MM.1S (cell line): ENCODE measurements around the gene DDO.
A peak's percentile ranks its signal among the peaks of the same experiment; 100 is the strongest.

ENCODE experiments used
- DNase-seq: peaks from one replicate; pipeline ENCODE4 v3.0.0-alpha.2; 2015
- H2AFZ ChIP-seq: fragments of 300-600 bp; sonication (generic); 2 replicates; pipeline ENCODE4 v1.6.0; 2016; ENCODE audit warnings: antibody characterized with exemption, low read length
- H3F3A ChIP-seq: fragments of 300-600 bp; sonication (generic); 2 replicates; pipeline ENCODE4 v1.6.1; 2016; ENCODE audit warnings: mild to moderate bottlenecking, antibody characterized with exemption, low read length, moderate library complexity, mixed read lengths; ENCODE audit not compliant: insufficient read depth
- H3K27ac ChIP-seq: fragments of 300-600 bp; sonication (generic); 2 replicates; pipeline ENCODE4 v1.5.1; 2016; ENCODE audit warnings: mild to moderate bottlenecking, low read length
- H3K27me3 ChIP-seq: fragments of 300-600 bp; sonication (generic); replicated peaks from 2 replicates; pipeline ENCODE4 v1.6.0; 2016; ENCODE audit warnings: low read length; ENCODE audit not compliant: insufficient read depth
- H3K36me3 ChIP-seq: fragments of 300-600 bp; sonication (generic); replicated peaks from 2 replicates; pipeline ENCODE4 v1.6.1; 2016; ENCODE audit warnings: mild to moderate bottlenecking, low read length, mixed read lengths; ENCODE audit not compliant: insufficient read depth
- H3K4me1 ChIP-seq: fragments of 300-600 bp; sonication (generic); 2 replicates; pipeline ENCODE4 v1.6.1; 2016; ENCODE audit warnings: low read length, mixed read lengths
- H3K4me2 ChIP-seq: fragments of 300-600 bp; sonication (generic); 2 replicates; pipeline ENCODE4 v1.6.0; 2016; ENCODE audit warnings: low read depth, low read length
- H3K4me3 ChIP-seq: fragments of 300-600 bp; sonication (generic); 2 replicates; pipeline ENCODE4 v1.5.1; 2016; ENCODE audit warnings: low read length, mixed read lengths
- H3K79me2 ChIP-seq: fragments of 300-600 bp; sonication (generic); 2 replicates; pipeline ENCODE4 v1.6.1; 2016; ENCODE audit warnings: mixed run types, low read length, mixed read lengths
- H3K9ac ChIP-seq: fragments of 300-600 bp; sonication (generic); 2 replicates; pipeline ENCODE4 v1.6.1; 2016; ENCODE audit warnings: low read length, mixed read lengths
- H3K9me2 ChIP-seq: fragments of 300-600 bp; sonication (generic); replicated peaks from 2 replicates; pipeline ENCODE4 v1.6.1; 2016; ENCODE audit warnings: mild to moderate bottlenecking, low read length, mixed read lengths; ENCODE audit not compliant: insufficient read depth
- H3K9me3 ChIP-seq: fragments of 300-600 bp; sonication (generic); replicated peaks from 2 replicates; pipeline ENCODE4 v1.6.1; 2016; ENCODE audit warnings: mild to moderate bottlenecking, low read length, mixed read lengths; ENCODE audit not compliant: insufficient read depth
- H4K20me1 ChIP-seq: fragments of 300-600 bp; sonication (generic); 2 replicates; pipeline ENCODE4 v1.6.1; 2016; ENCODE audit warnings: mild to moderate bottlenecking, low read length, moderate library complexity, mixed read lengths; ENCODE audit not compliant: insufficient read depth
- CTCF ChIP-seq: fragments of 300-600 bp; sonication (generic); IDR thresholded peaks from 2 replicates; pipeline ENCODE4 v1.5.1; 2016; ENCODE audit warnings: antibody characterized with exemption, low read length, mixed read lengths
- EZH2 ChIP-seq: fragments of 300-600 bp; sonication (generic); optimal IDR thresholded peaks from 2 replicates; pipeline ENCODE3; 2017; ENCODE audit warnings: low read depth, mild to moderate bottlenecking, antibody characterized with exemption, low read length, mixed read lengths
- EZH2phosphoT487 ChIP-seq: fragments of 300-600 bp; sonication (generic); IDR thresholded peaks from 2 replicates; pipeline ENCODE4 v1.6.1; 2018; ENCODE audit warnings: antibody characterized with exemption, low read length

DDO gene

DNA sequence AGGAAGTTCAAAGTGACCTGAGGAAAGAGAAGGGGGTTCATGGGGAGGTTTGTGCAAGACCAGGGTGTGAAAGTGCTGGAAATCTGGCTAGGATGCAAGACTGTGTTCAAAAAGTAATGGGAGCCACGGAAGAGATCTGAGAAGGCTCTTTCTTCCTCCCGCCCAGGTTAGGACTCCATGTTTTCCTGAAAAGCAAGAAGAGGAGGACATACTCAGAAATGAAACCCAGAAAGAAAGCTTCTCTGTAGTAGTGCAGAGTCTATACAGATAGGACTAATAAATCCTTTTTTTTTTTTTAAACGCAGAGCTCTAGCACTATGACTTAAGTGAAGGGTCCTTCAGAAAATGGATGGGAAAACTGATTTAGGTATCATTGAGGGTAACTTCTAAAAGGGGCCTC, 3.2 kb upstream of the DDO start:
- no peaks in the 10 kb centered on the region for H3K79me2 ChIP-seq
- no peaks in the 10 kb centered on the region for H3K9me3 ChIP-seq
- no peaks in the 10 kb centered on the region for H3F3A ChIP-seq
- H3K9ac ChIP-seq, result no peak overlapping the region
- TF ChIP-seq EZH2phosphoT487 (no peak), EZH2 (no peak), CTCF (no peak)
- no peak overlapping the region for H2AFZ ChIP-seq
- no peak overlapping the region for H3K27ac ChIP-seq
- H3K27me3 ChIP-seq, result no peaks in the 10 kb centered on the region
- H3K9me2 ChIP-seq, result no peaks in the 10 kb centered on the region
- no peaks in the 10 kb centered on the region for H3K4me1 ChIP-seq
- H3K36me3 ChIP-seq, result no peaks in the 10 kb centered on the region
- no peak overlapping the region for H3K4me3 ChIP-seq
- DNase-seq, result no peak
- no peak overlapping the region for H3K4me2 ChIP-seq
- no peaks in the 10 kb centered on the region for H4K20me1 ChIP-seq

- H3K9ac ChIP-seq, result no peak overlapping the region
- TF ChIP-seq CTCF (no peak), EZH2 (no peak)
- no peaks in the 10 kb centered on the region for H3K27me3 ChIP-seq
- peak overlapping the region; percentile 75; the same call in 1 of the 2 replicates for H3K4me2 ChIP-seq
- H4K20me1 ChIP-seq, result no peaks in the 10 kb centered on the region
- H3K79me2 ChIP-seq, result no peaks in the 10 kb centered on the region
- H3K4me3 ChIP-seq, result no peak overlapping the region
- no peak for DNase-seq
- H2AFZ ChIP-seq, result peak overlapping the region; percentile 72
- H3K9me2 ChIP-seq, result no peaks in the 10 kb centered on the region
- H3F3A ChIP-seq, result no peaks in the 10 kb centered on the region
- no peaks in the 10 kb centered on the region for H3K9me3 ChIP-seq
- H3K36me3 ChIP-seq, result no peaks in the 10 kb centered on the region
- no peaks in the 10 kb centered on the region for H3K4me1 ChIP-seq
- H3K27ac ChIP-seq, result no peak overlapping the region
These were observed 706 bp downstream of the DDO start for GRCh38 chr6:110414669-110415068.

GRCh38 chr6:110412360-110412759, 3.0 kb downstream of the DDO start:
- no peaks in the 10 kb centered on the region for H3K79me2 ChIP-seq
- no peaks in the 10 kb centered on the region for H3K36me3 ChIP-seq
- H4K20me1 ChIP-seq, result no peaks in the 10 kb centered on the region
- no peaks in the 10 kb centered on the region for H3K4me1 ChIP-seq
- H2AFZ ChIP-seq, result no peak overlapping the region
- TF ChIP-seq CTCF (no peak), EZH2phosphoT487 (no peak), EZH2 (no peak)
- no peaks in the 10 kb centered on the region for H3K9me2 ChIP-seq
- no peak overlapping the region for H3K9ac ChIP-seq
- H3K9me3 ChIP-seq, result no peaks in the 10 kb centered on the region
- H3K27me3 ChIP-seq, result no peaks in the 10 kb centered on the region
- no peak overlapping the region for H3K4me3 ChIP-seq
- H3K27ac ChIP-seq, result no peak overlapping the region
- H3K4me2 ChIP-seq, result no peak overlapping the region
- DNase-seq, result no peak
- no peaks in the 10 kb centered on the region for H3F3A ChIP-seq

DNA sequence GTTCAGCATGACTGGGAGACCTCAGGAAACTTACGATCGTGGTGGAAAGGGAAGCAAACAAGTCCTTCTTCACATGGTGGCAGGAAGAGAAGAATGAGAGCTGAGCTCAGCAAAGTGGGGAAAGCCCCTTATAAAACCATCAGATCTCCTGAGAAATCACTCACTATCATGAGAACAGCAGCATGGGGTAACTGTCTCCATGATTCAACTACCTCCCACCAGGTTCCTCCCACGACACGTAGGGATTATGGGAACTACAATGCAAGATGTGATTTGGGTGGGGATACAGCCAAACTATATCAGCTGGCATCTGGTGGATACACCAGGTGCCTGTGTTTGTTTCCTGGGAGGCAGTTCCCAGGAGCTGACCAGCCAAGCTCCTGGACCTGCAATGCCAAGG, 4.9 kb downstream of the DDO start:
- DNase-seq, result no peak
- Histone ChIP-seq H3K36me3 (no peaks in the 10 kb centered on the region), H3F3A (no peaks in the 10 kb centered on the region), H3K4me1 (no peaks in the 10 kb centered on the region), H4K20me1 (no peaks in the 10 kb centered on the region), H3K27me3 (no peaks in the 10 kb centered on the region), H3K9ac (no peak overlapping the region), H3K4me2 (no peak overlapping the region), H2AFZ (no peak overlapping the region), H3K9me2 (no peaks in the 10 kb centered on the region), H3K27ac (no peak overlapping the region), H3K9me3 (no peaks in the 10 kb centered on the region), H3K4me3 (no peak overlapping the region), H3K79me2 (no peaks in the 10 kb centered on the region)
- TF ChIP-seq EZH2 (no peak), EZH2phosphoT487 (no peak), CTCF (no peak)
